Suprapubic skin (tissue), 4 donors: ENCODE results near the gene MUC5B. TPM values are rescaled to one million over a fixed set of nuclear protein-coding genes. Genes with fewer than 3 reads are reported as not detected.
"Not testable (repeated sequence)": the region's sequence is repeated elsewhere in the genome, so short reads cannot be mapped to it uniquely, and the experiment has no call there.

Source experiments
- DNase-seq, 2 donors: peaks; one replicate each; pipeline ENCODE4 v3.0.0-alpha.2; 2019; ENCODE audit warnings: low spot score in 2 of 2
- H3K27ac ChIP-seq: fragments of 200-600 bp; sonication (generic); one replicate; pipeline ENCODE4 v1.5.1; 2019
- H3K27me3 ChIP-seq: fragments of 200-600 bp; sonication (generic); one replicate; pipeline ENCODE4 v1.5.1; 2019
- H3K36me3 ChIP-seq: fragments of 200-600 bp; sonication (generic); one replicate; pipeline ENCODE4 v1.5.1; 2019
- H3K4me1 ChIP-seq: fragments of 200-600 bp; sonication (generic); one replicate; pipeline ENCODE4 v1.5.1; 2019
- H3K4me3 ChIP-seq: fragments of 200-600 bp; sonication (generic); one replicate; pipeline ENCODE4 v1.5.1; 2019; ENCODE audit warnings: mild to moderate bottlenecking
- H3K9me3 ChIP-seq: fragments of 200-600 bp; sonication (generic); one replicate; pipeline ENCODE4 v1.5.1; 2019
- EP300 ChIP-seq: sonication (generic); formaldehyde crosslinking; IDR thresholded peaks from one replicate; pipeline ENCODE4 v1.6.1; 2017; ENCODE audit warnings: antibody characterized with exemption
- POLR2A ChIP-seq, 2 donors: fragments of 450-650 bp; IDR thresholded peaks; one replicate each; pipeline ENCODE4 v1.6.1; 2017; ENCODE audit warnings: antibody characterized with exemption in 2 of 2, mild to moderate bottlenecking in 2 of 2, moderate library complexity in 2 of 2
- POLR2AphosphoS5 ChIP-seq, 3 donors: sonication (generic); formaldehyde crosslinking; IDR thresholded peaks; one replicate each; pipeline ENCODE4 v1.6.1; 2017; ENCODE audit warnings: antibody characterized with exemption in 3 of 3
- WGBS: methylation state at CpG from one replicate; pipeline ENCODE4 v1.1.5; 2018; 5-methylcytosine and 5-hydroxymethylcytosine counted together
- total RNA-seq, 4 donors: library from RNA; depleted of rRNA; stranded (reverse); fragments of >200 nt; gene quantifications; one replicate each; pipeline ENCODE4 v1.1.0, GENCODE V29; 2016
- TF ChIP-seq, protein P1 (sequence below), 2 donors: fragments of 200-600 bp in 1 of 2; fragments of 450-650 bp in 1 of 2; sonication (generic) in 1 of 2; IDR thresholded peaks; one replicate each; pipeline ENCODE4 v1.5.1; 2016 to 2019; ENCODE audit warnings: antibody characterized with exemption in 2 of 2, mild to moderate bottlenecking in 1 of 2, moderate library complexity in 1 of 2

MUC5B gene
- total RNA-seq, 4 donors from 2014 or later = 0.08 to 0.34 (median 0.13) TPM

- WGBS = 94% methylated on average over 13 of the region's 39 CpGs
- Histone ChIP-seq H3K4me3 (peak overlapping the region; percentile 54), H3K36me3 (no peaks in the 10 kb centered on the region), H3K9me3 (no peaks in the 10 kb centered on the region), H3K27ac (no peak overlapping the region), H3K27me3 (no peaks in the 10 kb centered on the region), H3K4me1 (peaks cover 18% of the 10 kb centered on the region)
- no peak for DNase-seq
- TF ChIP-seq, protein P1, sequence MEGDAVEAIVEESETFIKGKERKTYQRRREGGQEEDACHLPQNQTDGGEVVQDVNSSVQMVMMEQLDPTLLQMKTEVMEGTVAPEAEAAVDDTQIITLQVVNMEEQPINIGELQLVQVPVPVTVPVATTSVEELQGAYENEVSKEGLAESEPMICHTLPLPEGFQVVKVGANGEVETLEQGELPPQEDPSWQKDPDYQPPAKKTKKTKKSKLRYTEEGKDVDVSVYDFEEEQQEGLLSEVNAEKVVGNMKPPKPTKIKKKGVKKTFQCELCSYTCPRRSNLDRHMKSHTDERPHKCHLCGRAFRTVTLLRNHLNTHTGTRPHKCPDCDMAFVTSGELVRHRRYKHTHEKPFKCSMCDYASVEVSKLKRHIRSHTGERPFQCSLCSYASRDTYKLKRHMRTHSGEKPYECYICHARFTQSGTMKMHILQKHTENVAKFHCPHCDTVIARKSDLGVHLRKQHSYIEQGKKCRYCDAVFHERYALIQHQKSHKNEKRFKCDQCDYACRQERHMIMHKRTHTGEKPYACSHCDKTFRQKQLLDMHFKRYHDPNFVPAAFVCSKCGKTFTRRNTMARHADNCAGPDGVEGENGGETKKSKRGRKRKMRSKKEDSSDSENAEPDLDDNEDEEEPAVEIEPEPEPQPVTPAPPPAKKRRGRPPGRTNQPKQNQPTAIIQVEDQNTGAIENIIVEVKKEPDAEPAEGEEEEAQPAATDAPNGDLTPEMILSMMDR (IDR thresholded peaks at IDR 0.05) = no peak
- TF ChIP-seq POLR2A (IDR thresholded peaks at IDR 0.05) (no peak), POLR2AphosphoS5 (IDR thresholded peaks at IDR 0.05) (no peak), EP300 (no peak)
These were observed 38.6 kb downstream of the MUC5B start for GRCh38 chr11:1261241-1262071.

GRCh38 chr11:1262172-1263006 is 39.5 kb downstream of the MUC5B start:
- Histone ChIP-seq H3K4me1 (peaks cover 18% of the 10 kb centered on the region), H3K36me3 (no peaks in the 10 kb centered on the region), H3K9me3 (no peaks in the 10 kb centered on the region), H3K27ac (peak overlapping the region; percentile 68), H3K27me3 (no peaks in the 10 kb centered on the region), H3K4me3 (peak overlapping the region; percentile 54)
- WGBS = 39% methylated on average over 4 of the region's 31 CpGs
- peak; percentile 94 to 98 for DNase-seq
- no peak for TF ChIP-seq POLR2A (IDR thresholded peaks at IDR 0.05)
- TF ChIP-seq EP300 = no peak
- no peak for TF ChIP-seq POLR2AphosphoS5 (IDR thresholded peaks at IDR 0.05)
- TF ChIP-seq, protein P1 (IDR thresholded peaks at IDR 0.05) = no peak

GRCh38 chr11:1263010-1263409 is 40.1 kb downstream of the MUC5B start:
- Histone ChIP-seq H3K36me3 (no peaks in the 10 kb centered on the region), H3K27ac (no peak overlapping the region), H3K27me3 (no peaks in the 10 kb centered on the region), H3K4me1 (peaks cover 18% of the 10 kb centered on the region), H3K4me3 (peak overlapping the region; percentile 54), H3K9me3 (no peaks in the 10 kb centered on the region)
- TF ChIP-seq EP300 (no peak), POLR2AphosphoS5 (IDR thresholded peaks at IDR 0.05) (no peak), POLR2A (IDR thresholded peaks at IDR 0.05) (no peak)
- TF ChIP-seq, protein P1 (IDR thresholded peaks at IDR 0.05) = no peak
- no CpG with 5 or more reads among the region's 7 CpGs for WGBS
- no peak for DNase-seq

DNA sequence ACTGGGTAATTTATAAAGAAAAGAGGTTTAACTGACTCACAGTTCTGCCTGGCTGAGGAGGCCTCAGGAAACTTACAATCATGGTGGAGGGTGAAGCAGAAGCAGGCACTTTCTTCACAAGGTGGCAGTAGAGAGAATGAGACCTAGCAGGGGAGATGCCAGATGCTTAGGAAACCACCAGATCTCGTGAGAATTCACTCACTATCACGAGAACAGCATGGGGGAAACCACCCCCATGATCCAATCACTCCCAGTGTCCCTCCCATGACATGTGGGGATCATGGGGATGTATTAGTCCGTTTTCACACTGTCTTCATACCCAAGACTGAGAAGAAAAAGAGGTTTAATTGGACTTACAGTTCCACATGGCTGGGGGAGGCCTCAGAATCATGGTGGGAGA is 41.6 kb downstream of the MUC5B start:
- H3K27me3 ChIP-seq, H3K27ac ChIP-seq, DNase-seq, H3K4me3 ChIP-seq, H3K36me3 ChIP-seq, H3K9me3 ChIP-seq: not testable (repeated sequence)
- peaks cover 18% of the 10 kb centered on the region for H3K4me1 ChIP-seq
- 15% methylated on average over 3 of the region's 3 CpGs for WGBS
- TF ChIP-seq, protein P1 (IDR thresholded peaks at IDR 0.05) = peak in 1 of 2 donors; percentile 45

- not testable (repeated sequence) for DNase-seq, H3K9me3 ChIP-seq, H3K27ac ChIP-seq, H3K4me3 ChIP-seq, H3K36me3 ChIP-seq, H3K27me3 ChIP-seq
- H3K4me1 ChIP-seq = peaks cover 18% of the 10 kb centered on the region
- 100% methylated on average over 2 of the region's 4 CpGs for WGBS
These were observed 42.6 kb downstream of the MUC5B start for GRCh38 chr11:1265480-1265879.

DNA sequence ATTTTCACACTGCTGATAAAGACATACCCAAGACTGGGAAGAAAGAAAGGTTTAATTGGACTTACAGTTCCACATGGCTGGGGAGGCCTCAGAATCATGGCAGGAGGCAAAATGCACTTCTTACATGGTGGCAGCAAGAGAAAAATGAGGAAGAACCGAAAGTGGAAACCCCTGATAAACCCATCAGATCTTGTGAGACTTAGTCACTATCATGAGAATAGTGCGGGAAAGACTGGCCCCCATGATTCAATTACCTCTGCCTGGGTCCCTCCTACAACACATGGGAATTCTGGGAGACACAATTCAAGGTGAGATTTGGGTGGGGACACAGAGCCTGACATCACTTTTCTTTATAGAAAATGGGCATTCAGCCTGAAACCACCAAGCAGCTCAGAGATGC is 44.1 kb downstream of the MUC5B start:
- DNase-seq, H3K27ac ChIP-seq, H3K36me3 ChIP-seq, H3K4me3 ChIP-seq, H3K27me3 ChIP-seq, H3K9me3 ChIP-seq: not testable (repeated sequence)
- peaks cover 13% of the 10 kb centered on the region for H3K4me1 ChIP-seq
- 78% methylated on average over 2 of the region's 2 CpGs for WGBS
